ENCODE results near the gene TMEM151A. TPM values are rescaled to one million over a fixed set of nuclear protein-coding genes. Genes with fewer than 3 reads are reported as not detected.

The TMEM151A gene
- total RNA-seq, 2 donors from 2014 or later = 0.37 to 0.47 TPM

DNA sequence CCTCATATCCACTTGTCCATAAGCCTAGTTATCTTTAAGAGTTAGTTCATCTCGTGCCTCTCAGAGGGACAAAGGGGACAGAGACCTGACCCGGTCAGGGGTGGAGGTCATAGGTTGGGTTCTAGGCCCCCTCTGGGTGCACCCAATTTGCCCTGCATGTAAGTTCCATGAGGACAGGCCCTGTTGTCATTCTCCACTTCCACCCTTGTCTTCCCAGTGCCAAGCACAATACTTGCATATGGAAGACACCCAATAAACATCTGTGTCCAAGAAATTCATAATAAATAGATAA lies 1.4 kb upstream of the TMEM151A start:
- TF ChIP-seq CTCF (IDR thresholded peaks at IDR 0.05) = no peak
- H3K4me1 ChIP-seq = peaks cover 11% of the 10 kb centered on the region
- no peaks in the 10 kb centered on the region for H3K9me3 ChIP-seq
- DNase-seq = no peak
- H3K27ac ChIP-seq = no peak overlapping the region
- no peaks in the 10 kb centered on the region for H3K36me3 ChIP-seq
- intact Hi-C loops (cut with DNase I) = no loop called here
- H3K4me3 ChIP-seq = peak overlapping the region; percentile 90
- H3K27me3 ChIP-seq = peaks cover 15% of the 10 kb centered on the region
- H3K9ac ChIP-seq (ENCODE audit: low read depth in 2 of 2, low read length in 2 of 2) = no peak overlapping the region

GRCh38 chr11:66291303-66291705 lies 390 bp upstream of the TMEM151A start:
- Histone ChIP-seq H3K27me3 (peaks cover 15% of the 10 kb centered on the region), H3K4me3 (no peak overlapping the region), H3K9me3 (no peaks in the 10 kb centered on the region), H3K36me3 (no peaks in the 10 kb centered on the region), H3K27ac (no peak overlapping the region), H3K9ac (ENCODE audit: low read depth in 2 of 2, low read length in 2 of 2) (no peak overlapping the region), H3K4me1 (peaks cover 11% of the 10 kb centered on the region)
- intact Hi-C loops (cut with DNase I) = no loop called here
- TF ChIP-seq CTCF (IDR thresholded peaks at IDR 0.05) = no peak
- DNase-seq = no peak

- intact Hi-C loops (cut with DNase I) = no loop called here
- Histone ChIP-seq H3K36me3 (no peaks in the 10 kb centered on the region), H3K27ac (no peak overlapping the region), H3K9me3 (no peaks in the 10 kb centered on the region), H3K4me3 (no peak overlapping the region), H3K4me1 (peaks cover 9% of the 10 kb centered on the region), H3K9ac (ENCODE audit: low read depth in 2 of 2, low read length in 2 of 2) (peak overlapping the region in 1 of 2 donors; percentile 20), H3K27me3 (peaks cover 15% of the 10 kb centered on the region)
- TF ChIP-seq CTCF (IDR thresholded peaks at IDR 0.05) = no peak
- no peak for DNase-seq
These were observed 1.0 kb downstream of the TMEM151A start for GRCh38 chr11:66292543-66293332.

DNA sequence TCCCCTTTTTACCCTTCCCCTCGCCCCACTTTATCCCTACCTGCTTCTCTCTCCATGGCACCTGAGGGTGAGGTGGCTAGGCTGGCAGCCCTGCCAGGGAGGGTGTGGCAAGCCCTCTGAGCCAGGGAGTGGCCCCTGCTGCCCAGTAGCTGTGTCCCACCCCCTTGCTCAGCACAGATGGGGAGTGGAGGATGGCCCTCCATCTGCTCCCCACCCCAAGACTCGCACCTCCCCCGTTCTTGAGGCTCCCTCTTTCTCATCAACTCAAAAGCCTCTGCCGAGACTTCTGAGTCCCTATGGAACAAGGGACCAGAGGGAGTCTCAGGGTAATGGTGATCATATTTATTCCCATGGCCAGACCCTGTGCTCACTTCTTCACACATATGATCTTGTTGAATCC lies 1.7 kb downstream of the TMEM151A start:
- no peak overlapping the region for H3K4me3 ChIP-seq
- TF ChIP-seq CTCF (IDR thresholded peaks at IDR 0.05) = no peak
- peaks cover 5% of the 10 kb centered on the region for H3K4me1 ChIP-seq
- no peak overlapping the region for H3K9ac ChIP-seq (ENCODE audit: low read depth in 2 of 2, low read length in 2 of 2)
- DNase-seq = no peak
- peaks cover 15% of the 10 kb centered on the region for H3K27me3 ChIP-seq
- no peaks in the 10 kb centered on the region for H3K36me3 ChIP-seq
- intact Hi-C loops (cut with DNase I) = no loop called here
- no peak overlapping the region for H3K27ac ChIP-seq
- no peaks in the 10 kb centered on the region for H3K9me3 ChIP-seq

DNA sequence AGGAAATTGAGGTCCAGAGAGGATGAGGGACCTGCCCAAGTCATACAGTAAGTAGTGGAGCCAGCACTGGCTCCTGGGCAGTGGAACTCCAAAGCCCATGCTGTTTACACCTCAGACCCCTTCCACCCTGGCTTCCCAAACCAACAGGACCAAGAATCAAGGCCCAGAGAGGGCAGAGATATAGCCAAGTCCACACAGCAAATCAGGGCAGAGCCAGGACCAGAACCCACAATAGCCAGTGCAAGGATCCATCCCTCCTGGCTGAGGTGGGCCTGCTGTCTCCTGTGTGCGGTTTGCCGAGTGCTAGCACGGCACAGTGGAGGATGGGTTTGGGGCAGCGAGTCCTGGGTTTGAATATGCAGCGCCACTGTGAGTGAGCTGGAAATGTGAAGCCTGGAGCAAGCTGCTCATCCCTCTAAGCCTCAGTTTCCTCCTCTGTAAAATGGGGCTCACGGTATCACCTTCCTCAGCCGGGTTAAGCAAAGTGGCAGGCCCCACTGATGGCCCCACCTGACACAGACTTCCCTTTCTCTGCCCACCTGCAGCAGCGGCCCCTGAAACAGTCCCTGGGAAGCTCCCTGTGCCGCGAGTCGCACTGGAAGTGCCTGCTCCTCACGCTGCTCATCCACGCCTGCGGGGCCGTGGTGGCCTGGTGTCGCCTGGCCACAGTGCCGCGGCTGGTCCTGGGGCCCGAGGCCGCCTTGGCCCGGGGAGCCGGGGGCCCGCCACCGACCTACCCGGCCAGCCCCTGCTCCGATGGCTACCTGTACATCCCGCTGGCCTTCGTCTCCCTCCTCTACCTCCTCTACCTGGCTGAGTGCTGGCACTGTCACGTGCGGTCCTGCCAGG lies 2.3 kb downstream of the TMEM151A start:
- intact Hi-C loops (cut with DNase I) = no loop called here
- no peak overlapping the region for H3K9ac ChIP-seq (ENCODE audit: low read depth in 2 of 2, low read length in 2 of 2)
- H3K27ac ChIP-seq = no peak overlapping the region
- H3K4me1 ChIP-seq = peaks cover 5% of the 10 kb centered on the region
- H3K4me3 ChIP-seq = no peak overlapping the region
- H3K27me3 ChIP-seq = peaks cover 15% of the 10 kb centered on the region
- no peaks in the 10 kb centered on the region for H3K9me3 ChIP-seq
- TF ChIP-seq CTCF (IDR thresholded peaks at IDR 0.05) = no peak
- no peak for DNase-seq
- no peaks in the 10 kb centered on the region for H3K36me3 ChIP-seq

Measured in colonic mucosa (tissue), 4 donors.